WTC11 (cell line): Measurements from ENCODE around the gene CRCP.

Experiments
- ATF3 ChIP-seq: sonication (generic); formaldehyde crosslinking; conservative IDR thresholded peaks from 2 replicates; pipeline ENCODE4 v1.8.1; 2022; ENCODE audit warnings: mild to moderate bottlenecking, missing genetic modification reagents
- JUN ChIP-seq: sonication (generic); formaldehyde crosslinking; IDR thresholded peaks from 2 replicates; pipeline ENCODE4 v1.8.0; 2023; ENCODE audit warnings: mild to moderate bottlenecking, missing genetic modification reagents
- NR1H2 ChIP-seq: sonication (generic); formaldehyde crosslinking; IDR thresholded peaks from 2 replicates; pipeline ENCODE4 v1.9.0; 2021; ENCODE audit warnings: mild to moderate bottlenecking, moderate library complexity, missing genetic modification reagents
- TF ChIP-seq, protein P1 (sequence below): fragments of 200-600 bp; IDR thresholded peaks from 2 replicates; pipeline ENCODE4 v1.8.0; 2022; ENCODE audit warnings: antibody characterized with exemption

GRCh38 chr7:66095010-66095409 lies 19.6 kb upstream of the CRCP start:
- TF ChIP-seq JUN (CRISPR knock-in tag) (no peak), NR1H2 (no peak), ATF3 (CRISPR knock-in tag) (no peak)
- TF ChIP-seq, protein P1, sequence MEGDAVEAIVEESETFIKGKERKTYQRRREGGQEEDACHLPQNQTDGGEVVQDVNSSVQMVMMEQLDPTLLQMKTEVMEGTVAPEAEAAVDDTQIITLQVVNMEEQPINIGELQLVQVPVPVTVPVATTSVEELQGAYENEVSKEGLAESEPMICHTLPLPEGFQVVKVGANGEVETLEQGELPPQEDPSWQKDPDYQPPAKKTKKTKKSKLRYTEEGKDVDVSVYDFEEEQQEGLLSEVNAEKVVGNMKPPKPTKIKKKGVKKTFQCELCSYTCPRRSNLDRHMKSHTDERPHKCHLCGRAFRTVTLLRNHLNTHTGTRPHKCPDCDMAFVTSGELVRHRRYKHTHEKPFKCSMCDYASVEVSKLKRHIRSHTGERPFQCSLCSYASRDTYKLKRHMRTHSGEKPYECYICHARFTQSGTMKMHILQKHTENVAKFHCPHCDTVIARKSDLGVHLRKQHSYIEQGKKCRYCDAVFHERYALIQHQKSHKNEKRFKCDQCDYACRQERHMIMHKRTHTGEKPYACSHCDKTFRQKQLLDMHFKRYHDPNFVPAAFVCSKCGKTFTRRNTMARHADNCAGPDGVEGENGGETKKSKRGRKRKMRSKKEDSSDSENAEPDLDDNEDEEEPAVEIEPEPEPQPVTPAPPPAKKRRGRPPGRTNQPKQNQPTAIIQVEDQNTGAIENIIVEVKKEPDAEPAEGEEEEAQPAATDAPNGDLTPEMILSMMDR: no peak
